SK-N-MC (cell line): ENCODE data around the gene KCNE4.

Experiments
- EZH2 ChIP-seq: fragments of 200-600 bp; sonication (generic); IDR thresholded peaks from one replicate; pipeline ENCODE4 v1.6.1; 2017; ENCODE audit warnings: antibody characterized with exemption
- POLR2AphosphoS5 ChIP-seq: IDR thresholded peaks from 2 replicates; pipeline ENCODE4 v1.6.1; 2012; ENCODE audit warnings: mild to moderate bottlenecking, low read depth, low read length, borderline replicate concordance

DNA sequence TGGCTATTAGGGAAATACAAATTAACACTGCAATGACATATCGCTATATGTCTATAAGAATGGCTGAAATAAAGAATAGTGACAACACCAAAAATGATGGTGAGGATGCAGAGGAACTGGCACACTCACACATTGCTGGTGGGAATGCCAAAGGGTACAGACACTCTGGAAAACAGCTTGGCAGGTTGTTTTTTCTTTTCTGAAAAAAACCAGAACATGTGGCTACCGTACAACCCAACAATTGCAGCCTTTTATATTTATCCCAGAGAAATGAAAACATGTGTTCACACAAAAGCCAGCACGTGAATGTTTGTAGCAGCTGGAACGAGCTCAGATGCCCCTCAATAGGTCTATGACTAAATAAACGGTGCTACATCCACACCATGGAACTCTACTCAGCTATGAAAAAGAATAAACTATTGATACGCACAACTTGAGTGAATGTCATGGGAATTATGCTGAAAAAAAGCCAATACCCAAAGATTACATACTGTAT, 45.9 kb downstream of the KCNE4 start:
- TF ChIP-seq EZH2 (no peak), POLR2AphosphoS5 (no peak)
